ENCODE results near the gene TRMT112. TPM values are rescaled to one million over a fixed set of nuclear protein-coding genes. Genes with fewer than 3 reads are reported as not detected.
A peak's percentile ranks its signal among the peaks of the same experiment; 100 is the strongest.
"Not testable (repeated sequence)": the region's sequence is repeated elsewhere in the genome, so short reads cannot be mapped to it uniquely, and the experiment has no call there.

The TRMT112 gene
- total RNA-seq, 3 donors from 2014 or later (not counting 1 experiment from before 2014, with no cell fraction given): 98.4 to 106 (median 105) TPM

DNA sequence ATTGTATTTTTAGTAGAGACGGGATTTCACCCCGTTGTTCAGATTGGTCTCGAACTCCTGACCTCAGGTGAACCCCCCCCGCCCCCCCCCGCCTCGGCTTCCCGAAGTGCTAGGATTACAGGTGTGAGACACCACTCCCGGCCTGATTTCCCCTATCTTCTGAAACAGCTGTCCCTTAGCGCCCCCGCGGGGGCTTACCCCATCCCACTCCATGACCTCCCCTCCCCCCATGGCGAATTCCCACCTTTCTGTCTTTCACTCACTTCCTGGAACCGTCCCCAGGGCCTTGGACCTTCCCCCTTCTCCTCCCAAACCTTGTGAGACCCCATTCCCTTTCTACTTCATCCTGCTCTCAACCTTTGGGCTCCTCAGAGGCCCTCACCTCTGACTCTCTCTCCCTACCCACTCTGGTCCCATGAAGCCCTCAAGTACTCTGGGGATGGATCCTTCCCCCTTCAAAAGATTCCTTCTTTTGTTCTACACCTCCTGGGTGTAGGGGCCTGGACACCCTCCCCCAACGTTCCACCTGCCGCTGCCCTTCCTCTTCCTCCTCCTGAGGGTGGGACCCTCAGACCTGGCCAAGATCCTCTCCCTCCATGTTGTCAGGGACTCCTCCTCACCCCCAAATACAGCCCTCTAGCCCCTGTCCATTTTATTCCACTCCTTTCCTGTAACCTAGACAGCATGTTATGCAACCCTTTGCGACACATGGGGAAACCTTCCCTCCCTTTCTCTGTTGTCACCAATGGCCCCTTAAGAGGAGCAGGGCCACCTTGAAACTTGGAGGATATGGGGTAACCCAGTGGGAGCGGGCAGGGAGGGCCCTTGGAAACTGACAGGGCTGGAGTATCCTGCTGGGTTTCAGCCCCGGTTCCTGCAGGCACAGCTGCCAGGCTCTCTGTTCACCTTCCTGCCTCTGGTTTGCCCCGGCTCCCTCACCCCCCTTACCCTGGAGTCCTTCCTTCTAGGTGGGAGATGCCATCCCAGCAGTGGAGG is 1.7 kb upstream of the TRMT112 start:
- no peaks in the 10 kb centered on the region for H3K36me3 Mint-ChIP-seq

DNA sequence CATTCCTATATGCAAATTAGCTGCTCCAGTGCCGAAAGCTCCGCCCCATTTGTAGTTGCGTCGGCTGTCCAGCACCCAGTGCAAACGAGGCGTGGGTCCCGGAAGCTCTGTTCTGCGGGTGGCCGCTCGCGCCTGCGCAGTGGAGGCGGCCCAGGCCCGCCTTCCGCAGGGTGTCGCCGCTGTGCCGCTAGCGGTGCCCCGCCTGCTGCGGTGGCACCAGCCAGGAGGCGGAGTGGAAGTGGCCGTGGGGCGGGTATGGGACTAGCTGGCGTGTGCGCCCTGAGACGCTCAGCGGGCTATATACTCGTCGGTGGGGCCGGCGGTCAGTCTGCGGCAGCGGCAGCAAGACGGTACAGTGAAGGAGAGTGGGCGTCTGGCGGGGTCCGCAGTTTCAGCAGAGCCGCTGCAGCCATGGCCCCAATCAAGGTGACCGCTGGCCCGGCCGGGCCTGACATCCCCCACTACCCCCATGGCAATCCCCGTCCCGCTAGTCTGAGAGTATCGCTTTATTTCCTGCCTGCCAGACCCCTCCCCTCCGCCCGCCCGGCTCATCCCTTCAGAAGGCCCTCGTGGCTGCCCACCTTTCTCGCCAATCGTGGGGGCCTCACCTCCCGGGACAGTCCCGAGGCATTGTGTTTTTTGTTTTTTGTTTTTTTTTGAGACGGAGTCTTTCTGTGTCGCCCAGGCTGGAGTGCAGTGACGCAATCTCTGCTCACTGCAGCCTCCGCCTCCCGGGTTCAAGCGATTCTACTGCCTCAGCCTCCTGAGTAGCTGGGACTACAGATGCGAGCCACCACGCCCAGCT is 804 bp upstream of the TRMT112 start, which contains the start of gene PRDX5:
TSS of gene PRDX5 (plus strand) at position 161 of the 805 bp plus-strand sequence. CDS start at position 256, 95 bp downstream.
- under 1% methylated on average over 60 of the region's 61 CpGs for WGBS (ENCODE audit: insufficient coverage)
- peaks cover 34% of the 10 kb centered on the region for H3K36me3 ChIP-seq (ENCODE audit: control insufficient read depth, insufficient read depth, low read length)
- H3K27me3 Mint-ChIP-seq (ENCODE audit: low read depth in 2 of 2): no peaks in the 10 kb centered on the region

More for the DNA sequence above, 1.7 kb upstream of the TRMT112 start:
- Mint-ChIP-seq H3K4me1 (peaks cover 46 to 51% of the 10 kb centered on the region in 2 donors), H3K27ac (peak overlapping the region; percentile 88 to 99), H3K9me3 (no peaks in the 10 kb centered on the region), H3K27me3 (ENCODE audit: low read depth in 2 of 2) (no peaks in the 10 kb centered on the region), H3K4me3 (peak overlapping the region; percentile 97)
- Histone ChIP-seq H3K9me3 (ENCODE audit: control insufficient read depth, insufficient read depth, low read length) (no peaks in the 10 kb centered on the region), H3K36me3 (ENCODE audit: control insufficient read depth, insufficient read depth, low read length) (peaks cover 30% of the 10 kb centered on the region), H3K27ac (ENCODE audit: low read length) (peak overlapping the region; percentile 86), H3K27me3 (ENCODE audit: control insufficient read depth, insufficient read depth, low read length) (no peaks in the 10 kb centered on the region), H3K4me1 (ENCODE audit: control insufficient read depth, insufficient read depth, low read length) (peaks cover 30% of the 10 kb centered on the region), H3K4me3 (ENCODE audit: low read length) (peak overlapping the region; percentile 91)
- TF ChIP-seq, protein P1, sequence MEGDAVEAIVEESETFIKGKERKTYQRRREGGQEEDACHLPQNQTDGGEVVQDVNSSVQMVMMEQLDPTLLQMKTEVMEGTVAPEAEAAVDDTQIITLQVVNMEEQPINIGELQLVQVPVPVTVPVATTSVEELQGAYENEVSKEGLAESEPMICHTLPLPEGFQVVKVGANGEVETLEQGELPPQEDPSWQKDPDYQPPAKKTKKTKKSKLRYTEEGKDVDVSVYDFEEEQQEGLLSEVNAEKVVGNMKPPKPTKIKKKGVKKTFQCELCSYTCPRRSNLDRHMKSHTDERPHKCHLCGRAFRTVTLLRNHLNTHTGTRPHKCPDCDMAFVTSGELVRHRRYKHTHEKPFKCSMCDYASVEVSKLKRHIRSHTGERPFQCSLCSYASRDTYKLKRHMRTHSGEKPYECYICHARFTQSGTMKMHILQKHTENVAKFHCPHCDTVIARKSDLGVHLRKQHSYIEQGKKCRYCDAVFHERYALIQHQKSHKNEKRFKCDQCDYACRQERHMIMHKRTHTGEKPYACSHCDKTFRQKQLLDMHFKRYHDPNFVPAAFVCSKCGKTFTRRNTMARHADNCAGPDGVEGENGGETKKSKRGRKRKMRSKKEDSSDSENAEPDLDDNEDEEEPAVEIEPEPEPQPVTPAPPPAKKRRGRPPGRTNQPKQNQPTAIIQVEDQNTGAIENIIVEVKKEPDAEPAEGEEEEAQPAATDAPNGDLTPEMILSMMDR (IDR thresholded peaks at IDR 0.05): no peak
- ATAC-seq: no peak
- 29% methylated on average over 15 of the region's 19 CpGs for WGBS (ENCODE audit: insufficient coverage)
- DNase-seq: no peak
- intact Hi-C loops (cut with micrococcal nuclease): loop anchor here (1.0 to 5.0 kb wide), 2 partner anchors 12 to 132 kb away; partner anchors contain the start of gene STIP1

DNA sequence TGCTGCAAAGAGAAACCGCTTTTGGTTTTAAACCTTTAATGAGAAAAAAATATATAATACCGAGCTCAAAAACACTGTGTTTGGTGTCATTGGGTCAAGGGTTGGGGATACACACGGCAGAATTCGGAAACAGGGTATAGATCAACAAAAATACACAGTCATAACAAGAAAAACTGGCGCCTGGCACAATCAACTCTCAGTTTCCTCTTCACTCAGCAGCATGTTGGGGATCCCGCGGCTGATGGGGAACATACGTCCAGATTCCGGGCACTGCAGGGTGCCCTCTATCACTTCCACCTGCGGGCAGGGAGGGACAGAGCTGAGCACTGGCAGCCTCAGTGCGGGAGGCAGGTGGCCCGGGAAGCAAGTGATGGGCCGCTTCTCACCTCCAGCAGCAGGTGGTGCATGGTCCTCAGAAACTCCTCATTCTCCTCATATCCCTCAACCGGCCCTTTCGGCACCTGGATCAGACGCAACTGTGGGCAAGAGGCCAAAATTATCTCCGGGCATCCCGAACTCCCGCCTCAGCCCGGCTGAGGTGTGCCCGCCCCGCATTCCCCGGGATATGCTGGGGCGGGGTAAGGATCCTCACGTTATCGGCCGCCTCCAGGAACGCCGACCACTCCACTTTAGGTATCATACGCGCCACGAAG is 561 bp downstream of the TRMT112 start:
- H3K4me1 Mint-ChIP-seq: peaks cover 55 to 62% of the 10 kb centered on the region in 2 donors
- Histone ChIP-seq H3K27ac (ENCODE audit: low read length) (peak overlapping the region; percentile 86), H3K36me3 (ENCODE audit: control insufficient read depth, insufficient read depth, low read length) (peaks cover 30% of the 10 kb centered on the region), H3K4me3 (ENCODE audit: low read length) (peak overlapping the region; percentile 91), H3K9me3 (ENCODE audit: control insufficient read depth, insufficient read depth, low read length) (no peaks in the 10 kb centered on the region), H3K27me3 (ENCODE audit: control insufficient read depth, insufficient read depth, low read length) (no peaks in the 10 kb centered on the region), H3K4me1 (ENCODE audit: control insufficient read depth, insufficient read depth, low read length) (peaks cover 30% of the 10 kb centered on the region)
- DNase-seq: peak in 1 of 2 donors; percentile 76
- TF ChIP-seq, protein P1 (IDR thresholded peaks at IDR 0.05): no peak
- H3K4me3 Mint-ChIP-seq: peak overlapping the region; percentile 97
- intact Hi-C loops (cut with micrococcal nuclease): loop anchor here (1.0 to 5.0 kb wide), 4 partner anchors 11 to 129 kb away; partner anchors contain the start of genes CCDC88B, ESRRA and STIP1
- no peak for ATAC-seq
- WGBS (ENCODE audit: insufficient coverage): 4% methylated on average over 29 of the region's 32 CpGs
- no peaks in the 10 kb centered on the region for H3K9me3 Mint-ChIP-seq
- H3K27me3 Mint-ChIP-seq (ENCODE audit: low read depth in 2 of 2): no peaks in the 10 kb centered on the region
- H3K36me3 Mint-ChIP-seq: no peaks in the 10 kb centered on the region
- H3K27ac Mint-ChIP-seq: peak overlapping the region; percentile 88 to 99

More for the DNA sequence above, 804 bp upstream of the TRMT112 start, which contains the start of gene PRDX5:
- TF ChIP-seq, protein P1 (IDR thresholded peaks at IDR 0.05): no peak
- Mint-ChIP-seq H3K4me1 (peaks cover 47 to 53% of the 10 kb centered on the region in 2 donors), H3K36me3 (no peaks in the 10 kb centered on the region), H3K27ac (peak within 1 kb of the TSS; percentile 88 to 99), H3K9me3 (no peaks in the 10 kb centered on the region), H3K4me3 (peak within 1 kb of the TSS; percentile 97)
- H3K4me3 ChIP-seq (ENCODE audit: low read length): peak within 1 kb of the TSS; percentile 91
- intact Hi-C loops (cut with micrococcal nuclease): loop anchor here (1.0 to 5.0 kb wide), 5 partner anchors 13 to 131 kb away; partner anchors contain the start of genes CCDC88B, ESRRA and STIP1
- peaks cover 30% of the 10 kb centered on the region for H3K4me1 ChIP-seq (ENCODE audit: control insufficient read depth, insufficient read depth, low read length)
- H3K27ac ChIP-seq (ENCODE audit: low read length): peak within 1 kb of the TSS; percentile 86
- H3K27me3 ChIP-seq (ENCODE audit: control insufficient read depth, insufficient read depth, low read length): no peaks in the 10 kb centered on the region
- ATAC-seq (peak; percentile 74 to 90 (median 78)), DNase-seq (peak; percentile 95 to 99)
- H3K9me3 ChIP-seq (ENCODE audit: control insufficient read depth, insufficient read depth, low read length): no peaks in the 10 kb centered on the region

DNA sequence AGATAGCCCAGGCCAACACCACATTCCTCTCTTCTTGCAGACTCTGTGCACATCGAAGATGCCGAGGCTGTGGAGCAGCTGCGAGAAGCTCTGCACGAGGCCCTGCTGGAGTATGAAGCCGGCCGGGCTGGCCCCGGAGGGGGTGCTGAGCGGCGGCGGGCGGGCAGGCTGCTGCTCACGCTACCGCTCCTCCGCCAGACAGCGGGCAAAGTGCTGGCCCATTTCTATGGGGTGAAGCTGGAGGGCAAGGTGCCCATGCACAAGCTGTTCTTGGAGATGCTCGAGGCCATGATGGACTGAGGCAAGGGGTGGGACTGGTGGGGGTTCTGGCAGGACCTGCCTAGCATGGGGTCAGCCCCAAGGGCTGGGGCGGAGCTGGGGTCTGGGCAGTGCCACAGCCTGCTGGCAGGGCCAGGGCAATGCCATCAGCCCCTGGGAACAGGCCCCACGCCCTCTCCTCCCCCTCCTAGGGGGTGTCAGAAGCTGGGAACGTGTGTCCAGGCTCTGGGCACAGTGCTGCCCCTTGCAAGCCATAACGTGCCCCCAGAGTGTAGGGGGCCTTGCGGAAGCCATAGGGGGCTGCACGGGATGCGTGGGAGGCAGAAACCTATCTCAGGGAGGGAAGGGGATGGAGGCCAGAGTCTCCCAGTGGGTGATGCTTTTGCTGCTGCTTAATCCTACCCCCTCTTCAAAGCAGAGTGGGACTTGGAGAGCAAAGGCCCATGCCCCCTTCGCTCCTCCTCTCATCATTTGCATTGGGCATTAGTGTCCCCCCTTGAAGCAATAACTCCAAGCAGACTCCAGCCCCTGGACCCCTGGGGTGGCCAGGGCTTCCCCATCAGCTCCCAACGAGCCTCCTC is 1.5 kb downstream of the TRMT112 start:
- not testable (repeated sequence) for H3K9me3 Mint-ChIP-seq
- H3K36me3 ChIP-seq (ENCODE audit: control insufficient read depth, insufficient read depth, low read length): peaks cover 28% of the 10 kb centered on the region
- 91% methylated on average over 25 of the region's 25 CpGs for WGBS (ENCODE audit: insufficient coverage)

More for the DNA sequence above, 1.5 kb downstream of the TRMT112 start:
- not testable (repeated sequence) for H3K27me3 ChIP-seq (ENCODE audit: control insufficient read depth, insufficient read depth, low read length); H3K36me3 Mint-ChIP-seq; ATAC-seq; H3K4me3 ChIP-seq (ENCODE audit: low read length); H3K9me3 ChIP-seq (ENCODE audit: control insufficient read depth, insufficient read depth, low read length); H3K27me3 Mint-ChIP-seq (ENCODE audit: low read depth in 2 of 2); H3K27ac ChIP-seq (ENCODE audit: low read length); DNase-seq
- intact Hi-C loops (cut with micrococcal nuclease): loop anchor here (5.0 kb wide), 1 partner anchor 129 kb away; the partner anchor contains the start of gene STIP1
- Mint-ChIP-seq H3K27ac (peak overlapping the region; percentile 88 to 99), H3K4me1 (peaks cover 53 to 54% of the 10 kb centered on the region in 2 donors), H3K4me3 (peak overlapping the region; percentile 97)
- peaks cover 30% of the 10 kb centered on the region for H3K4me1 ChIP-seq (ENCODE audit: control insufficient read depth, insufficient read depth, low read length)
